NCI-H82 treated with DMSO at 0.1 percent for 48 hours (cell line): ENCODE results near the gene SYCN.
A peak's percentile ranks its signal among the peaks of the same experiment; 100 is the strongest.
"Not testable (repeated sequence)": the region's sequence is repeated elsewhere in the genome, so short reads cannot be mapped to it uniquely, and the experiment has no call there.

Source experiments
- DNase-seq: peaks from one replicate; lab custom pipeline; 2025; ENCODE audit not compliant: unreplicated experiment; lab: John Stamatoyannopoulos, UW

The SYCN gene

DNA sequence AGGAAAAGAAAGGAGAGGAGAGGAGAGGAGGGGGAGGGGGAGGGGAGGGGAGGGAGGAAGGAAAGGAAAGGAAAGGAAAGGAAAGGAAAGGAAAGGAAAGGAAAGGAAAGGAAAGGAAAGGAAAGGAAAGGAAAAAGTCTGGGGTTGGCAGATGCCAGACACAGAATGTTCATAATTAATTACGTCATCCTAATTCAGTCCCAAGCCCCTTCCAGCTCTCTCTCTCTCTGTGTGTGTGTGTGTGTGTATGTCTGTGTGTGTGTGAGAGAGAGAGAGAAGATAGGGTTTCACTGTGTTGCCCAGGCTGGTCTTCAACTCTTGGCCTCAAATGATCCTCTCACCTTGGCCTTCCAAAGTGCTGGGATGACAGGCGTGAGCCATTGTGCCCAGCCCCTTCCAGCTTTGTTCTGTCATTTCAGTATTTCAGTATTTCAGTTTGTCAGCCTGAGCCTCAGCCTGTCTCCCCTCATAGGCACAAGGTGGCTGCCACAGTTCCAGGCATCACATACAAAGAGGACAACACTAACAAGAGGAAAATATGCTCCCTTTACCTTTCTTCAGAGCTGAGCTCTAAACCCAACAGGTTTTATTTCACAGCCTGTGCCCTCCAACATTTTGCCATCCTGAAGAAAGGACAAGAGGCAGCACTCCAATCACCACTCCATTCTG, 26.2 kb upstream of the SYCN start:
- no peak for DNase-seq

DNA sequence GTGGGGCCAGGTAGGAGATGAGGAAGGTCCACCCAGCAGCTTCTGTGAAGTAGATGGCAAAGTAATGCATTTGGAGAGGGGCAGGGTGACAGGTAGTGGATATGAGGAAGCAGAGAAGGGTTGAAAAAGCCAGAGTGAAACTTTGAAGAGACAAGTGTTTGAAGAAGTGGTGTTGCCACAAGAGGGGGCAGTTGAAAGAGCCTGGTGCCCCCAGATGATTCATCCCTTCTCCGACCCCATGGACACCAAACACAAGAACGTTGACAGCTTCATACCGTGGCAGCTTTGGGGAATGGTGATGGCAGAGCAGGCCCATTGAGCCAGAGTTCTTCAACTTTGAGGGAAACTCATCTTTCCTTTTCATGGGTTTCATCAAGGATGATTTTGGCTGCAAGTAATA, 20.8 kb upstream of the SYCN start:
- DNase-seq, result no peak

DNA sequence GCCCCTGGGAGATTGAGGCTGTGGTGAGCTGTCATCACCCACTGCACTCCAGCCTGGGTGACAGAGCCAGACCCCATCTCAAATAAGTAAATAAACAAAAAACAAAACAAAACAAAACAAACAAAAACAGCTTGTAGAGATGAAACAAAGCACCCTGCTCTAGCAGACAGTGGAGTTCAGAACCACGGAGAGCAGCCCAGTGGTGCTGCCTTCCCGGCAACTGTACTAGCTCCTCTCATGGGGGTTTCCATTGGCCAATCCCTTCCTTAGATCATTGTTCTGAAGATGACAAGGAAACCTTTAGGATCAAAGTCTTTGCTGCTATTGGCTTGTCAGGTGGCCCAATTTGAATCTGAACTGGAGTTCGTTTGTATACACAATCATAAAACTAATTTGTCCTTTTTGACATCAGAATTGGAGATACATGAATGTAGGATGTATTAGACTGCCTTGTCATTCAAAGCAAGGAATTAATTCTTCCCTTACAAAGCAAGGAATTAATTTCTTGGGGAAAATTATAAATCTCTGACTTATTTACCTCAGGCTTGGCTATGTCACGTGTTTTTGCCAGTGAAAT, 19.7 kb upstream of the SYCN start:
- no peak for DNase-seq

DNA sequence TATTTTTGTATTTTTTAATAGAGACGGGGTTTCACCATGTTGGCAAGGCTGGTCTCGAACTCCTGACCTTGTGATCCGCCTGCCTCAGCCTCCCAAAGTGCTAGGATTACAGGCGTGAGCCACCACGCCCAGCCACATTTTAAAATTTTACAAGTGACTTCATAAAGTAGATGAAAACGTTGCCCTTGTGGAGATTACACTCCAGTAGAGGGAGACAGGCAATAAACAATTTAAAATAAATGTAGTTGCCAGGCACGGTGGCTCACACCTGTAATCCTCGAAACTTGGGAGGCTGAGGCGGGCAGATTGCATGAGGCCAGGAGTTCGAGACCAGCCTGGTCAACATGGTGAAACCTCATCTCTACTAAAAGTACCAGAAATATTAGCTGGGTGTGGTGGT, 15.0 kb upstream of the SYCN start:
- DNase-seq, result not testable (repeated sequence)

DNA sequence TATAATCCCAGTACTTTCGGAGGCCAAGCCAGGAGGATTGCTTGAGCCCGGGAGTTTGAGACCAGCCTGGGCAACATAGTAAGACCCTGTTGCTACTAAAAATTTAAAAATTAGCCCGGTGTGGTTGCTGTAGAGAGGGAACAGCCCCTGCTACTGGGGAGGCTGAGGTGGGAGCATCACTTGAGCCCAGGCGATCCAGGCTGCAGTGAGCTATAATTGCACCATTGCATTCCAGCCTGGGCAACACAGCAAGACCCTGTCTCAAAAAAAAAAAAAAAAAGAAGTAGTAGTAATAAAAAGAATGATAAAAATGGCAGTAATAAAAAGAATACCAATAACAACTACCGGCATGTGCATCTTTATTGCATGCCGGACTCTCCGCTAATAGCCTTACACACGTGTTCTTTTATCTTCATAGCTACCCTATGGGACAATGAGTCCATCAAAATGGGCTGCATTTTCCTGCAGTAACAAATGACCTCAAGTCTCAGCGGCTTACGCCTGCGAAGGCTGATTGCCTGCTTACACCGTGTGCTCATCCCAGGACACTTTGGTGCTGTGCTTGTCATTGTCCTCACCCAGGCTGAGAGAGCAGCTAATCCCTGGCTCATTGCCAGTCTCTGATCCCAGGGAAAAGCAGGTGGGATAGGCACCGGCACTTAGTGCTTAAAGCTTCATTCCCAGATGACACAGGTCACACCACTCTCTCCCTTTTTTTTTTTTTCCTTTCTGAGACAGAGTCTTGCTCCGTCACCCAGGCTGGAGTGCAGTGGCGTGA, 14.4 kb upstream of the SYCN start:
- peak; percentile 89 for DNase-seq

DNA sequence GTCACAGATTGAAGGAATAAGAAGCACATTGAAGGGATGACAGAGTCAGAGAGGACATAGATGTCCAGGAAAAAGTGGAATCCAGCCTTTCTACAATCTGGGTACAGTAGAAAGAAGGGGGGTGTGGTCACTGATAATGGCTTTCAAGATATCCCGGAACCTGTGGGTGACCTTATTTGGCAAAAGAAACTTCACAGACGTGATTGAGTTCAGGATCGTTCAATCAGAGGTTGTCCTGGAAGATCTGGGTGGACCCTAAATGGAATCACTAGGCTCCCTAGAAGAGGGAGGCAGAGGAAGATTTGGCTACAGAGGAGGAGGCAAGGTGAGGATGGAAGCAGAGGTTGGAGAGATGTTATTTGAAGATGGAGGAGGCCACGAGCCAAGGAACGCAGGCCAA, 13.0 kb upstream of the SYCN start:
- DNase-seq, result no peak

DNA sequence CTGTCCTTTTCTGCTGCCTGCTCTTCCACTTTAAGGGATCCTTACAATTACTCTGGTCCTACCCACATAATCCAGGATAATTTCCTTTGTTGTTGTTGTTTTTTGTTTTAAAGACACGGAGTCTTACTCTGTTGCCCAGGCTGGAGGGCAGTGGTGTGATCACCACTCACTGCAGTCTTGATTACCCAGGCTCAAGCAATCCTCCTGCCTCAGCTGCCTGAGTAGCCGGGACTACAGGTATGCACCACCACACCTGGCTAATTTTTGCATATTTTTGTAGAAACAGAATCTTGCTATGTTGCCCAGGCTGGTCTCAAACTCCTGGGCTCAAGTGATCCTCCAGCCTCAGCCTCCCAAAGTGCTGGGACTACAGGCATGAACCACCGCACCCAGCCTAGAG, 11.3 kb upstream of the SYCN start:
- DNase-seq, result not testable (repeated sequence)

DNA sequence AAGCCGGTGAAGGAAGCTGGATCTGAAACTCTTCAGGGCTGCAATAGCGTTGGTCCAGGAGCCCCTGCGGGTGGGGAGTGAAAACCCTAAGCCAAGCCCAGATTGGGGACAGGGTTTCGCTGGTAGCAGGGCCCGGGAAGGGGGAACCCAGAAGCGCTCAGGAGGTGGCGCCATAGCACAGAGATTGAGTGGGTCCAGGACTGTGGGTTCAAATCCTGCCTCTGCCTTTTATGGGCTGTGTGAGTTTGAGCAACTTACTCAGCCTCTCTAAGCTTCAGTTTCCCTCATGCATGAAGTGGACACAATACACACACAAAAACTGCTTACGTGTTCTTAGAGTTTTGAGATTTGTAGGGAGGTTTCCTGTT, 8.3 kb upstream of the SYCN start:
- DNase-seq, result peak; percentile 18

DNA sequence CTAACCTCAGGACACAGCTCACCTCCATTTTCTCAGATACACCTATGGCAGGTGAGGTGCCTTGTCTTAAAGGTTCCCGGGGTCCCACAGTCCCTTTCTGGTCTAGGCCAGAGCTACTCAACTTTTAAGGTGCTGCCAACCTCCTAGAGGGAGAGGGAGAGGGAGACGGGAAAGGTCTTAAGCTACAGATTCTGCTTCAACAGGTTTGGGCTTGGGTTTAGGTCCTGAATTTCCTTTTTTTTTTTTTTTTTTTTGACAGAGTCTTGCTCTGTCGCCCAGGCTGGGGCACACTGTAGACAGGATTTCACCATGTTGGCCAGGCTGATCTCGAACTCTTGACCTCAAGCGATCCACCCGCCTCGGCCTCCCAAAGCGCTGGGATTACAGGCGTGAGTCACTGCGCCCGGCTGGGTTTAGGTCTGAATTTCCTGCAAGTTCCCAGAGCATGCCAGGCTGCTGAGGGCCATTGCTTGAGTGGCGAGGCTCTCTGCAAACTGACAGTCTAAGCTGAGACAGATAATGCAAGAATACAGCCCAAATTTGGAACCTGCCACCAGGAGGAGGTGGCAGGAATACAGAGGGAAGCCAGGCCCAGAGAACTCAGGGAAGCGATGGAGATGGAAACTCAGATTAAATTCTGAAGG, 7.8 kb upstream of the SYCN start:
- no peak for DNase-seq

DNA sequence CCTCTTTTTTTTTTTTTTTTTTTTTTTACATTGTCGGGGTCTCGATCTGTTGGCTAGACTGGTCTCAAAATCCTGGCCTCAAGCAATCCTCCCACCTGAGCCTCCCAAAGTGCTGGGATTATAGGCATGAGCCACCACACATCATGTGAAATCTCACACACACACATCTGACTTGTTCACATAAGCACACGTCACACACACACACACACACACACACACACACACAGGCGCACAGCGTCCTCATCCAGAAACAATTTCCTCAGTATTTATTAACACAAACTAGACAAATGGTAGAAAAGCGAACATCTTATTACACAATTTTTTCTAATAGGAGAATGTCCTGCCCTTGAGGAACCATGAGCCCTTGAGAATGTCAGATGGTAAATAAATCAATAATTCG, 5.1 kb upstream of the SYCN start:
- DNase-seq, result no peak

DNA sequence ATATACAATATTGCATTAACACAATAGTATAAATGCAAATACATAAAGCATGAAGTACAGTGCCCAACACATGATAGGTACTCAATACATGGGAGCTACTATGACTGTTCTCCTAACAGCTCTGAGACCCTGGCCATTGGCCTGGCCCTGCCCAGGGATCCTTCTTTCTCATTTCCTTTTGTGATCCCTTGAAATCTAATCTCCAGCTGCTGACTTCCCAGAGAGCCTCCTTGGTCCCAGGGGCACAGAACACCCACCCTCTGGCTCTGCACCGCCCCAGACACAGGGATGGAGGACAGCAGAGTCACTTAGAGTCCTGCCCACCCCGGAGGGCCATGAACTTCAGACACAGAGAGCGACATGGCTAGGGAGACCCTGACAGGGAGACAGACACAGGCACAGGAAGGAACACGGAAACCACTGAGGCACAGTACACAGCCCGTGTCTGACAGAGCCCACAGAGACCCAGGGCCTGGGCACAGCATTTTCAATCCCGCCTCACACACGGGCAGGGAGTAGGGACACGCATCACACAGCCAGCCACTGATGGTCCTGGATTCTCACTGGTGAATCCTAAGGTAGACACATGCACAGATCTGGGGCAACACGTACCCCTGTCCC, 4.2 kb upstream of the SYCN start:
- no peak for DNase-seq

DNA sequence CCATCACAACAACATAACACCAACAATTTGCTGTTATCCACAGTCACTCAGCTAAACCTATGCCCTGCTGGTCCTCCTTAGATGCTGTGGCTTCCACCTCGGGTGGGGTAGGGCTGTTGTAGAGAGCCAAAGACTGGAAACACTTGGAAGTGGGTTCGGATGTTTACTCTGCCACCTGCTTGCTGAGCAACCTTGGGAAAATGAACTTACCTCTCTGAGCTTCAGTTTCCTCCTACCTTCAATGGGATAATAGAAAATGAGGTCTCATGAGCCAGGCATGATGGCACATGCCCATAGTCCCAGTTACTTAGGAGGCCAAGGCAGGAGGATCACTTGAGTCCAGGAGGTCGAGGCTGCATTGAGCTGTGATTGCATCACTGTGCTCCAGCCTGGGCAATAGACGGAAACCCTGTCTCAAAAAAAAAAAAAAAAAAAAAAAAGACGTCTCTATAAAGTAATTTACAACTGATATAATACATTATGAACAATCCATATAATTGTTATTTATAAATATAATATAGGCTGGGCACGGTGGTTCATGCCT, 3.3 kb upstream of the SYCN start:
- no peak for DNase-seq

DNA sequence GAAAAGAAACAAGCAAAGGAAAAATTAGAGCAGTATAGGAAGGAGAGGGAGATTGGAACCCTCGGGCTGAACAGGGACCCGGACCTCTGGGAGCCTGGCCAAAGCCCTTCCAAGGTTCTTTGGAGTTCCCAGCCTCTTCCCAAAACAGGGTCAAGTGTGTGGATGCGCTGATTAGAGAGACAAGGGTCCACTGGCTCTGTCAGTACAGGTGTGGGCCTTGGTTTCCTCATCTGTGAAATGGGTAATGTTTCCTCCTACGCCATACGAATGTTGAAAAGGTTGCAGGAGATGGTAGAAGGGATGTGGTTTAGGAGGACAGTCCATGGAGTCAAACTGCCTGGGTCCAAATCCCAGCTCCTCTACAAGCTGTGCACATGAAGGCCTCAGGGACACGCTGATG, 2.1 kb upstream of the SYCN start:
- no peak for DNase-seq

DNA sequence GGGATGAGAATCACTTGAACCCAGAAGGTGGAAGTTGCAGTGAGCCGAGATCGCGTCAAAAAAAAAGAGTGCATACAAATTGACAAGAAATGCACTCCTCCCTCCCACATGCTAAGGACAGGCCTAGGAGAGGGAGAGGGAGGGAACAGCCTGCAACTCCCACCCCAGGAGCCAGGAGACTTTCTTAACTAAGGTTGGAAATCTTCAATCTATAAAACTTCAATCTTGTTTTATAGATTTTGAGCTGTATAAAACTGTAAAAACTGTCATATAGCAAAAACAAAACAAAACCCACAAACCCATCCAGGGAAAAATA, 1.3 kb upstream of the SYCN start:
- no peak for DNase-seq

DNA sequence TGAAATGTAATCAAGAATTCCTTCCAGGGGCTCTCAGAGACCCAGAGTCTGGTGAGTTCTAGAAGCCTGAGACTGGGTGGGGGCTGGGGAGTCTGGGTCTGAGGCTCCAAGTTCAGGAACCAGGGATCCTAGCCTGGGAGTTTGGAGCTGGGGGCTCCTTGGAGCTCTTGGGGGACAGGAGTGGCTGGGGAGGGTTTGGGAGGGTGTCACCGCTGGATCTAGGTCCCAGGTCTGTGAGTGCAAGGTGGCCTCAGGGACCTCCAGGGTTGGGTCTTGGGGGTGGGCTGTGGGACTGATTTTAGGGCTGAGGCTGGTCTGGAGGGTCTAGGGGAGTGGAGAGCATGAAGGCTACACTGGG, 1.1 kb downstream of the SYCN start:
- DNase-seq, result no peak

DNA sequence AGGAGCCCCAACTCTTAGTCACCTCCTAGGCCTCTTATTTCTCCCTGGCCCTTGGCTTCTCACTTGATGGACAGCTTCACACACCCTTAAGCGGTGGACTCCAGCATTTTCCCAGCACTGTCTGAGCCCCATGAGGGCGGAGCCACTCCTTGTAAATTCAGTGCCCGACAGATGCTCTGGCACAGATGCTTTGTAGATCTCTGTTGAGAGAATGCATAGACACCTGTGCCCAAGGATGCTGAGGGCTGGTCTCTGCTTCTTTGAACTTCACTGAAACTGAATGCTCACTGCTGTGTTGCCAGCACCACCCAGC, 3.3 kb downstream of the SYCN start:
- DNase-seq, result no peak

DNA sequence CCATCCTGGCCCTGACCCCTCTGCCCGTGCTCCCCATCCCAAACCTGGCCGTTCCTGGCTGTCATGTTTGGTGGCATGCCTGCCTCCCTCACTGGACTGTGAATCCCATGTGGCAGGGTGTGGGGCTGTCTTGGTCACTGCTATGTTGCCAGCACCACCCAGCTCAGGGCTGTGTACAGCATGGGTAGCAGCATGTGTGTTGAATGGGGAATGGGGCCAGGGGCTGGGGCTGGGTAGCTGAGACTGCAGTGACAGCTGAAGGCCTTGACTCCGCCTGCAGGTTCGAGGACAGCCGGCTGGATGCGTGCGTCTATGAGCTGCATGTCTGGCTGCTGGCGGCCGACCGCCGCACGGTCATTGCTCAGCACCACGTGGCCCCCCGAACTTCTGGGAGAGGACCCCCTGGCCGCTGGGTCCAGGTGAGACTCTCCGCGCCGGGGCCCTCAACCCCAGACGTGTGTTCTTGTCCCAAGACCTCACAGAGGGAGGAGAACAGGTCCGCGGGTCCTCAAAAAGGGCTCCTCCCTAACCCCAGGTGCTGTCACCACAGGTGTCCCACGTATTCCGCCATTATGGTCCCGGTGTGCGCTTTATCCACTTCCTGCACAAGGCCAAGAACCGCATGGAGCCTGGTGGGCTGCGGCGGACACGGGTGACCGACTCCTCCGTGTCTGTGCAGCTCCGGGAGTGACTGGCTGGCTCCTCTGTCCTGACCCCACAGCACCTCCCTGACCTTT, 3.8 kb downstream of the SYCN start:
- DNase-seq, result no peak

DNA sequence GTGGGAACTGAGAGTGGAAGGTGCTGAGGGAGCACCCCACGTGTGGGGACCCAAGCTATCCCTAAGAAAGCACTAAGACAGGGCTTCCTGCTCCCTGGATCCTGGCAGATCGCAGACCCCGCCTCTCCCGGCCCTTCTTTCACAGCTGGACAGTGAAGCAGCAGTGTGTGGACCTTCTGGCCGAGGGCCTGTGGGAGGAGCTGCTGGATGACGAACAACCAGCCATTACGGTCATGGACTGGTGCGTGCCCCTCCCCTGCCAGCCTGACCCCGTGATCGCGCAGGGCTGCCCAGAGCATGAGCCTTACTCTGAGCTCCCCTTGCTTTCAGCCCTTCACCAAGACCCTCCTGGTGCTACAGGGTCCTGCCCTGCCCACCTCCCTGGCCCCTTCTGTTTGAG, 5.0 kb downstream of the SYCN start:
- DNase-seq, result no peak

DNA sequence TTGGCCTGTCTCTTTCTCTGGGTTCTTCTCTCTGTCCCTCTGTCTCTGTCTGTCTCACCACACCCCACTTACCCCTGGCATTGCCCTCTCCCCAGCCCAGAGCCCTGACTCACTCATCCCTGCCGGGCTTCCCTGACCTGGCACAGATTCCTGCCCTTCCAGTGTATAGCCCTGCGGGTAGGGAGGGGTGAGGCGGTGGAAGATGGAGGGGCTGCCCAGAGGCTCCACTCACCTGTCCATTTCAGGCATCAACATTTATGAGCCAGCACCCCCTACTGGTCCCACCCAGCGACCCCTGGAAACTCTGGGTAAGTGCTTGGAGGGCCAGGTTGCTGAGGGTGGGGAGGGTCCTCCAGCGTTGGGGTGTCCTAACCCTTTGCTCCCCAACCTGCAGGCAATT, 6.3 kb downstream of the SYCN start:
- no peak for DNase-seq

DNA sequence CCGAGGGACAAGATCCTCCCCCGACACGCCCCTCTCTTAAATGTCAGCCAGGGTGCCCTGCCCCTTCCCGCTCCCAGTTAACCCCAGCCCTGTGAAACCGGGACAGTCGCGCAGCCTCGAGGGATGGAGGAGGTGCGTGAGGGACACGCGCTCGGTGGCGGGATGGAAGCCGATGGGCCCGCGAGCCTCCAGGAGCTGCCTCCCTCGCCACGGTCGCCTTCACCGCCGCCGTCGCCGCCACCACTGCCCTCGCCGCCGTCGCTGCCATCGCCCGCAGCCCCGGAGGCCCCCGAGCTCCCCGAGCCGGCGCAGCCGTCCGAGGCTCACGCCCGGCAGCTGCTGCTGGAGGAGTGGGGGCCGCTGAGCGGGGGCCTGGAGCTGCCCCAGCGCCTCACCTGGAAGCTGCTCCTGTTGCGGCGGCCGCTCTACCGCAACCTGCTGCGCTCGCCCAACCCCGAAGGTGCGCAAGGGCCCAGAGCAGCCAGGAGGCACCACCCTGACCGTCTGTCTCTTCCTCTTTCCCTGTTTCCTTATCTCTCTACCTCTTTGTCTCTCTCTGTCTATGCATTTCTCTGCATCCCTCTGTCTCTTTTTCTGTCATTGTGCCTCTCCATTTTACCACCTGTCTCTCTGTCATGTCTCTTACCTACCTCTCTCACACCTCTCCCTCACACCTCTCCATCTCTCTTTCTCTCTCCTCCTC, 7.1 kb downstream of the SYCN start, which contains the start of gene NCCRP1:
NCCRP1 (plus strand) TSS at position 105 of the 703 bp plus-strand sequence; CDS start at position 124, 19 bp downstream.
- DNase-seq, result no peak
